SK-N-SH (cell line): ENCODE results near the gene TMCC2.

ENCODE experiments used
- FOSL2 ChIP-seq: IDR thresholded peaks from 2 replicates; pipeline ENCODE4 v1.4.0; 2012; ENCODE audit warnings: low read depth, mild to moderate bottlenecking, moderate library complexity, borderline replicate concordance
- MAX ChIP-seq: IDR thresholded peaks from 2 replicates; pipeline ENCODE4 v1.4.0; 2012; ENCODE audit warnings: low read depth
- YY1 ChIP-seq: IDR thresholded peaks from 2 replicates; pipeline ENCODE4 v1.4.0; 2012; ENCODE audit warnings: low read depth, mild to moderate bottlenecking
- TF ChIP-seq, protein P1 (sequence below): fragments of 200-600 bp; sonication (generic); IDR thresholded peaks from 2 replicates; pipeline ENCODE4 v1.6.1; 2017; ENCODE audit warnings: antibody characterized with exemption, mild to moderate bottlenecking, moderate library complexity

DNA sequence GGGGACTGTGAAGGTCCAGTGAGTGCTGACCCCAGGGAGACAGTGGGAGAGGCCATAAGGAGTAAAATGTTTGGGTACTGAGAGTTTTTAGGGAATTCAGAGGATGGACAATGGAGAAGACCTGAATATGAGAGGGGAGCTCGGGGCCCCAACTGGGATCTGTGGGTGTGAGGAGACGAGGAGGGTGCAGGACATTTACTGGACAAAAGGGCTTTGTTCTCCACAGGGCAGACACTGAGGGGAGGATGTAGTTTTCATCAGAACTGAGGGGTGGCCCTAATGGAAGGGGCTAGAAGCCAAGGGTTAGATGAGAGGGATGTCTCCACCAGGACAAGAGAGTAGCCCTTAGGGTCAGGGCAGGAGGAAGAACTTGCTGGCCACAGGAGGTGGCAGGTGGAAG lies 30.0 kb downstream of the TMCC2 start:
- TF ChIP-seq MAX (no peak), YY1 (no peak), FOSL2 (no peak)
- TF ChIP-seq, protein P1, sequence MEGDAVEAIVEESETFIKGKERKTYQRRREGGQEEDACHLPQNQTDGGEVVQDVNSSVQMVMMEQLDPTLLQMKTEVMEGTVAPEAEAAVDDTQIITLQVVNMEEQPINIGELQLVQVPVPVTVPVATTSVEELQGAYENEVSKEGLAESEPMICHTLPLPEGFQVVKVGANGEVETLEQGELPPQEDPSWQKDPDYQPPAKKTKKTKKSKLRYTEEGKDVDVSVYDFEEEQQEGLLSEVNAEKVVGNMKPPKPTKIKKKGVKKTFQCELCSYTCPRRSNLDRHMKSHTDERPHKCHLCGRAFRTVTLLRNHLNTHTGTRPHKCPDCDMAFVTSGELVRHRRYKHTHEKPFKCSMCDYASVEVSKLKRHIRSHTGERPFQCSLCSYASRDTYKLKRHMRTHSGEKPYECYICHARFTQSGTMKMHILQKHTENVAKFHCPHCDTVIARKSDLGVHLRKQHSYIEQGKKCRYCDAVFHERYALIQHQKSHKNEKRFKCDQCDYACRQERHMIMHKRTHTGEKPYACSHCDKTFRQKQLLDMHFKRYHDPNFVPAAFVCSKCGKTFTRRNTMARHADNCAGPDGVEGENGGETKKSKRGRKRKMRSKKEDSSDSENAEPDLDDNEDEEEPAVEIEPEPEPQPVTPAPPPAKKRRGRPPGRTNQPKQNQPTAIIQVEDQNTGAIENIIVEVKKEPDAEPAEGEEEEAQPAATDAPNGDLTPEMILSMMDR: no peak
